GM19239 (cell line): Measurements from ENCODE around the gene TP53I11.
A peak's percentile ranks its signal among the peaks of the same experiment; 100 is the strongest.

Source experiments
- DNase-seq: peaks from one replicate; pipeline ENCODE4 v3.0.0; 2011; ENCODE audit warnings: low spot score; ENCODE audit not compliant: insufficient read length
- FAIRE-seq: peaks from 2 replicates; lab custom pipeline; 2011; peaks lifted over from hg19 to GRCh38; lab: Jason Lieb, UNC

The TP53I11 gene

GRCh38 chr11:44893846-44894617 lies 56.7 kb downstream of the TP53I11 start:
- no peak for FAIRE-seq

GRCh38 chr11:44893308-44893822 lies 57.3 kb downstream of the TP53I11 start:
- DNase-seq (no peak), FAIRE-seq (no peak)

More at GRCh38 chr11:44893846-44894617, 56.7 kb downstream of the TP53I11 start:
- peak; percentile 42 for DNase-seq

DNA sequence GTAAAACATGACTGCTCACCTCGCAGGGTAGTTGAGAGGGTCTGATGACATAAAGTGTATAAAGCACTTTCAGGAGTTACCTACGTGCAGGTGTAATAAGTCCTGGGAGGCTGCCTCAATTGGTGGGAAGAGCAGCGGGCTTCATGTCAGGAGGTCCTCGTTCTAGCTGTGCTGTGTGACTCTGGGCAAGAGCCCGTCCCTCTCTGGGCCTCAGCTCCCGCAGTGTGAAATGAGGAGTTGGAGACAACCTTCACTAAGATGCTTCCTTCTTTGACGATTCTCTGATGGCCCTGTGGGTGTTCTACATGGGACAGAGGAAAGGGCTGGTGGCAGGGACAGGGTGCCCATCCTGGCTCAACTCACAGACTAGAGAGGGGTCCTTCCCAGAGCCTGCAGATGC lies 57.8 kb downstream of the TP53I11 start:
- FAIRE-seq, result no peak

DNA sequence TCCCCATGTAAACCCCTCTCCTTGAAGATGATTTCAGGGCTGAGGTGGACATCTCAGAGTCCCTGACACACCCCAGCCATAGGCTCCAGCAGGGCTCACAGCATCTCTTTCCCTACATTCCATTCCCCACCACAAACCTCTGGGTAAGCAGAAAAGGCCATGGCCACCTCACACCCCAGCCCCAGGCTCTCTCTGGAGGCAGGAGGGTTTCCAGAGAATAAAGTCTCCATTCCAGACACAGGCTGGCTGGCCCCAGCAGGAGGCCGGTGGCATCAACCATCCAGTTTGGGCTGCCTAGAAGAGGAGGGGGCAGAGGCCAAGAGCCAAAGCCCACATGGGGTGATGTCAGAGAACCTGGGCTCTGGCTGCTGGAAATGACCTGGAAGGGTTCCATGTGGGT lies 61.4 kb downstream of the TP53I11 start:
- no peak for FAIRE-seq
- no peak for DNase-seq

More for the DNA sequence above, 57.8 kb downstream of the TP53I11 start:
- no peak for DNase-seq

DNA sequence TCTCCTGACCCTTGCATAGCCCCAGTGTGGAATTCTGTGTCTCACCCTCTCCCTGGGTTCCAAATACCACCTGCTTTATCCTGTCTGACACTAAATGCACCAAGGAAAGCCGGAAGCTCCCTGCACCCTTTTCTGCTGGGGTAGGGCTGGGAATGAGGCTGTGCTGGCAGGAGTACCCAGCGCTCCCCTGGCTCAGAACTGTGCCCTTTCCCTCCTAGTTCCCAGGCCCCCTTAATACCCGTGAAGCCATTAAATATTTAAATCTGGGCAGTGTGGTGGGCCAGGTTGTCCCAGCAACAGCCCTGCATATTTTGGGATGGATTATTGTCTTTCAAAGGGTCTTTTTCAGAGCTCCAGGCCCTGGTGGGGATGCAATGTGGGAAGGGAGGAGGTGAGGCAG lies 63.0 kb downstream of the TP53I11 start:
- DNase-seq (no peak), FAIRE-seq (no peak)

GRCh38 chr11:44886790-44887140 lies 63.9 kb downstream of the TP53I11 start:
- no peak for FAIRE-seq
- DNase-seq, result no peak

DNA sequence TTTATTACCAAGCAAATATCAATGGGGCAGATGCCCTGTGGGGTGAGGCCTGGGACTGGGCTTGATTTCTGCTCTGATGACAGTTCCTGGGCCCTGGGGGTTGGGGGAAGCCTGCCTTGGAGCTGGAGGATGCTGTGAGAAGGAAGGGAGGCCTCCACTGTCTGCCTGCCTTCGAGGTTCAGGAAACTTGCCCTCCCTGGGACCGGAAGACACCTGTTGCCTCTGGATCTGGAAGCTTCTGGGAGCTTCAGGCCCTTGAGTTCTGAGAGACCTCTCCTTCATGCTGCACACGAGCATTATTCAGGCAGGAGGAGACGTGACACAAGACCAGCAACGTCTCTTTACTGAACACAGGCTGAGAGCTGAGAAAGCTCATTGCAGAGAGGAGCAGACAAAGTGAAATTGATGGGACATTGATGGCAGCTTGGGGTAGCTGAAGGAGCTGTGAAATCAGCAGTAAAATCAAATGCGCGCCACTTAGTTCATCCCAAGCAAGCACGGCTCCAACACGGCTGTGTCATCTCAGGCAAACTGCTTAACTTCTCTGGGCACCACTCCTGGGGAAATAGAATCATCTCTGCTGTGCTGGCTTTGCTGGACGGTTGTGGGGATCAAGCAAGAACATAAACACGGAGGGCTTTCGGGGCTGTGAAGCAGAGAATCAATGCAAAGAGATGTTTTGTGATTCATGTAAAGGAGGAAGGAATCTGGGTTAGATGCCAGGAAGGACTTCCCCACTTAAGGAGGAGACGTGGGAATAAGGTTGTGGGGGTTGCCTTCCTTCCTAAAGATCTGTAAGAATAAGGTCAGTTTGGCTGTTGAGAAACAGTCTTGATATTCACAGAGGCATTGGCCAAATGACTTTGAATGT lies 64.5 kb downstream of the TP53I11 start:
- DNase-seq, result no peak
- FAIRE-seq, result no peak

GRCh38 chr11:44885065-44885810 lies 65.4 kb downstream of the TP53I11 start:
- FAIRE-seq, result no peak
- no peak for DNase-seq

DNA sequence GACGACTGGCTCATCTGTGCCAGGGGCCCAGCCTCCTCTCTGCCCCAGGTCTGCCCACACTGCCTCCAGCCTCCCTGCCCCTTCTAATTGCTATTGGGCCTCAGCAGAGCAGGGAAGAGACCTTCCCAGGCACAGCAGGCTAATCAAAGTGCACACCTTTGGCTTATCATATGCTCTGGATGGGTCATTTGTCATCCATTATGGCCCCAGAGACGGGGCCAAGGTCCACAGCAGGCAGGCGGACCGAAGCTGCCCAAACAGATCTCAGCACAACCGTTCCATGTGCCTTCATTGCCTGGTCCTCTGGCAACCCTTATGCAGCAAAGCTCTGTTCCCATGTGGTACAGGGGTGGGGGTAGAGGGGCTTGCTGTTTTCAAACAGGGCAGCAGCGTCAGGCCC lies 66.6 kb downstream of the TP53I11 start:
- FAIRE-seq, result no peak

GRCh38 chr11:44883277-44883676 lies 67.4 kb downstream of the TP53I11 start:
- no peak for DNase-seq
- no peak for FAIRE-seq

More for the DNA sequence above, 66.6 kb downstream of the TP53I11 start:
- DNase-seq, result no peak
